SK-N-SH treated with all-trans-retinoic acid at 6 μM for 48 hours (cell line): Measurements from ENCODE around the gene OXER1.

Experiments used
- ATAC-seq: fragments of 200-7000 bp; cut with Tn5 transposase; 3 replicates; pipeline ENCODE4 v1.9.1; 2020; ENCODE audit warnings: mild to moderate bottlenecking, moderate library complexity
- ARNTL ChIP-seq: fragments of 450-650 bp; formaldehyde crosslinking; IDR thresholded peaks from 2 replicates; pipeline ENCODE4 v1.5.0; 2020; ENCODE audit warnings: low read depth, mild to moderate bottlenecking, moderate library complexity, borderline replicate concordance
- BACH2 ChIP-seq: fragments of 250-450 bp; sonication (Bioruptor Pico); IDR thresholded peaks from 2 replicates; pipeline ENCODE4 v1.9.0; 2021; ENCODE audit warnings: mild to moderate bottlenecking, borderline replicate concordance
- CSDC2 ChIP-seq: fragments of 250-450 bp; sonication (Bioruptor Pico); IDR thresholded peaks from 2 replicates; pipeline ENCODE4 v1.5.0; 2020; ENCODE audit warnings: mild to moderate bottlenecking, moderate library complexity
- ESRRG ChIP-seq: fragments of 250-450 bp; sonication (Bioruptor Pico); IDR thresholded peaks from 2 replicates; pipeline ENCODE4 v1.6.1; 2021; ENCODE audit warnings: mild to moderate bottlenecking
- GLIS3 ChIP-seq: fragments of 250-450 bp; sonication (Bioruptor Pico); IDR thresholded peaks from 2 replicates; pipeline ENCODE4 v1.5.0; 2020; ENCODE audit warnings: mild to moderate bottlenecking, moderate library complexity
- OSR1 ChIP-seq: fragments of 250-450 bp; sonication (Bioruptor Pico); IDR thresholded peaks from 2 replicates; pipeline ENCODE4 v1.8.0; 2022; ENCODE audit warnings: moderate library complexity, mild to moderate bottlenecking, inconsistent platforms
- PPARA ChIP-seq: fragments of 250-450 bp; sonication (Bioruptor Pico); IDR thresholded peaks from 2 replicates; pipeline ENCODE4 v1.5.0; 2020; ENCODE audit warnings: mild to moderate bottlenecking, borderline replicate concordance
- RARB ChIP-seq: fragments of 250-450 bp; sonication (Bioruptor Pico); IDR thresholded peaks from 2 replicates; pipeline ENCODE4 v1.8.0; 2021; ENCODE audit warnings: mild to moderate bottlenecking, moderate library complexity
- TCF4 ChIP-seq: fragments of 250-450 bp; sonication (Bioruptor Pico); IDR thresholded peaks from 2 replicates; pipeline ENCODE4 v1.8.0; 2021; ENCODE audit warnings: mild to moderate bottlenecking, moderate library complexity, borderline replicate concordance
- TOX ChIP-seq: fragments of 250-450 bp; sonication (Bioruptor Pico); IDR thresholded peaks from 2 replicates; pipeline ENCODE4 v1.8.0; 2021; ENCODE audit warnings: mild to moderate bottlenecking, moderate library complexity, borderline replicate concordance
- ZC3H10 ChIP-seq: fragments of 250-450 bp; sonication (Bioruptor Pico); IDR thresholded peaks from 2 replicates; pipeline ENCODE4 v1.5.1; 2021; ENCODE audit warnings: mild to moderate bottlenecking, moderate library complexity
- ZFP3 ChIP-seq: fragments of 250-450 bp; sonication (Bioruptor Pico); IDR thresholded peaks from 2 replicates; pipeline ENCODE4 v1.5.0; 2020; ENCODE audit warnings: mild to moderate bottlenecking, moderate library complexity
- ZFP30 ChIP-seq: fragments of 450-650 bp; formaldehyde crosslinking; IDR thresholded peaks from 2 replicates; pipeline ENCODE4 v1.5.0; 2022; ENCODE audit warnings: mild to moderate bottlenecking, moderate library complexity
- ZNF565 ChIP-seq: fragments of 450-650 bp; formaldehyde crosslinking; conservative IDR thresholded peaks from 2 replicates; pipeline ENCODE4 v1.5.0; 2020; ENCODE audit warnings: low read depth, mild to moderate bottlenecking, moderate library complexity
- ZNF70 ChIP-seq: fragments of 450-650 bp; formaldehyde crosslinking; IDR thresholded peaks from 2 replicates; pipeline ENCODE4 v1.5.0; 2020; ENCODE audit warnings: mild to moderate bottlenecking, moderate library complexity
- ZNF8 ChIP-seq: fragments of 450-650 bp; formaldehyde crosslinking; IDR thresholded peaks from 2 replicates; pipeline ENCODE4 v1.5.0; 2020; ENCODE audit warnings: mild to moderate bottlenecking, moderate library complexity
- TF ChIP-seq, protein P1 (sequence below): fragments of 250-450 bp; sonication (Bioruptor Pico); IDR thresholded peaks from 2 replicates; pipeline ENCODE4 v1.8.0; 2020; ENCODE audit warnings: mild to moderate bottlenecking, moderate library complexity, borderline replicate concordance
- TF ChIP-seq, protein P2 (sequence below): fragments of 250-450 bp; sonication (Bioruptor Pico); IDR thresholded peaks from 2 replicates; pipeline ENCODE4 v1.5.0; 2020; ENCODE audit warnings: mild to moderate bottlenecking, moderate library complexity
- TF ChIP-seq, protein P3 (sequence below): fragments of 250-450 bp; sonication (Bioruptor Pico); IDR thresholded peaks from 2 replicates; pipeline ENCODE4 v1.5.1; 2021; ENCODE audit warnings: mild to moderate bottlenecking, moderate library complexity
- TF ChIP-seq, protein P4 (sequence below): fragments of 250-450 bp; sonication (Bioruptor Pico); IDR thresholded peaks from 2 replicates; pipeline ENCODE4 v1.5.1; 2020; ENCODE audit warnings: low read depth, mild to moderate bottlenecking, moderate library complexity

OXER1 gene

DNA sequence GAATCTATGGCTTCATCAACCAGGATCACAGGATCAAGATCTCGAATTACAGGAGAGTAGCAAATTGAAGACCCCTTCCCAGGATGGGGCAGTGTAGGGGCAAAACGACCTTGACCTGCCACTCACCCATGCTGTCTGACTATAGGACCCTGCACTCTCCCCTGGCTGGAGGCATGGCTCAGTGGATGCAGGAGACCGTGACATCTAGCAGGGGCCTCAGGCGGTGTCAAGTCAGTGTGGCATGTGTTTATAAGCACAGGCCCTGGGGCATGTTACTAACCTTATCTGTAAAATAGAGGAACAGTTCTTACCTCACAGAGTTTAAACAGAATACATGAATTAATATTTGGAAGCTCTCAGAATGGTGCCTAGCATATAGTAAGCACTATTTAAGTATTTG is 24.9 kb upstream of the OXER1 start:
- no peak for ATAC-seq

DNA sequence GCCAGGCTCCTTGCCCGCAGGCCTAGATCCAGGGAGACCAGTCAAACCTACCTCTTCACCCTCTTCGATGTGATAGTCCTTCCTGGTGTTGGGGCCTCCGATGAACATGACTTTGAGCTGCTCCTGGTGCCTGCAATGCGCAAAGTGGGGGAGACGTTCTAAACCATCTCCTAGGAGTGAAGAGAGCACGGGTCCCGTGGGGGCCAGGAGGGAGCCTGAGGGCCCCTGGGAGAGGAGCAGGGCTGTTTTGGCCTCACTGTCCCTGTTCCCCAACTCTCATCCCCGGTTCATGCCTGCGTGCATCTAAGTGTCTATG is 24.5 kb upstream of the OXER1 start:
- TF ChIP-seq ZNF565, result no peak
- TF ChIP-seq TCF4 (CRISPR knock-in tag), result no peak
- no peak for TF ChIP-seq RARB (CRISPR knock-in tag)
- TF ChIP-seq, protein P1, sequence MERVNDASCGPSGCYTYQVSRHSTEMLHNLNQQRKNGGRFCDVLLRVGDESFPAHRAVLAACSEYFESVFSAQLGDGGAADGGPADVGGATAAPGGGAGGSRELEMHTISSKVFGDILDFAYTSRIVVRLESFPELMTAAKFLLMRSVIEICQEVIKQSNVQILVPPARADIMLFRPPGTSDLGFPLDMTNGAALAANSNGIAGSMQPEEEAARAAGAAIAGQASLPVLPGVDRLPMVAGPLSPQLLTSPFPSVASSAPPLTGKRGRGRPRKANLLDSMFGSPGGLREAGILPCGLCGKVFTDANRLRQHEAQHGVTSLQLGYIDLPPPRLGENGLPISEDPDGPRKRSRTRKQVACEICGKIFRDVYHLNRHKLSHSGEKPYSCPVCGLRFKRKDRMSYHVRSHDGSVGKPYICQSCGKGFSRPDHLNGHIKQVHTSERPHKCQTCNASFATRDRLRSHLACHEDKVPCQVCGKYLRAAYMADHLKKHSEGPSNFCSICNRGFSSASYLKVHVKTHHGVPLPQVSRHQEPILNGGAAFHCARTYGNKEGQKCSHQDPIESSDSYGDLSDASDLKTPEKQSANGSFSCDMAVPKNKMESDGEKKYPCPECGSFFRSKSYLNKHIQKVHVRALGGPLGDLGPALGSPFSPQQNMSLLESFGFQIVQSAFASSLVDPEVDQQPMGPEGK (CRISPR knock-in tag), result no peak
- TF ChIP-seq, protein P2, sequence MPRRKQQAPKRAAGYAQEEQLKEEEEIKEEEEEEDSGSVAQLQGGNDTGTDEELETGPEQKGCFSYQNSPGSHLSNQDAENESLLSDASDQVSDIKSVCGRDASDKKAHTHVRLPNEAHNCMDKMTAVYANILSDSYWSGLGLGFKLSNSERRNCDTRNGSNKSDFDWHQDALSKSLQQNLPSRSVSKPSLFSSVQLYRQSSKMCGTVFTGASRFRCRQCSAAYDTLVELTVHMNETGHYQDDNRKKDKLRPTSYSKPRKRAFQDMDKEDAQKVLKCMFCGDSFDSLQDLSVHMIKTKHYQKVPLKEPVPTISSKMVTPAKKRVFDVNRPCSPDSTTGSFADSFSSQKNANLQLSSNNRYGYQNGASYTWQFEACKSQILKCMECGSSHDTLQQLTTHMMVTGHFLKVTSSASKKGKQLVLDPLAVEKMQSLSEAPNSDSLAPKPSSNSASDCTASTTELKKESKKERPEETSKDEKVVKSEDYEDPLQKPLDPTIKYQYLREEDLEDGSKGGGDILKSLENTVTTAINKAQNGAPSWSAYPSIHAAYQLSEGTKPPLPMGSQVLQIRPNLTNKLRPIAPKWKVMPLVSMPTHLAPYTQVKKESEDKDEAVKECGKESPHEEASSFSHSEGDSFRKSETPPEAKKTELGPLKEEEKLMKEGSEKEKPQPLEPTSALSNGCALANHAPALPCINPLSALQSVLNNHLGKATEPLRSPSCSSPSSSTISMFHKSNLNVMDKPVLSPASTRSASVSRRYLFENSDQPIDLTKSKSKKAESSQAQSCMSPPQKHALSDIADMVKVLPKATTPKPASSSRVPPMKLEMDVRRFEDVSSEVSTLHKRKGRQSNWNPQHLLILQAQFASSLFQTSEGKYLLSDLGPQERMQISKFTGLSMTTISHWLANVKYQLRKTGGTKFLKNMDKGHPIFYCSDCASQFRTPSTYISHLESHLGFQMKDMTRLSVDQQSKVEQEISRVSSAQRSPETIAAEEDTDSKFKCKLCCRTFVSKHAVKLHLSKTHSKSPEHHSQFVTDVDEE, result no peak
- TF ChIP-seq, protein P3, sequence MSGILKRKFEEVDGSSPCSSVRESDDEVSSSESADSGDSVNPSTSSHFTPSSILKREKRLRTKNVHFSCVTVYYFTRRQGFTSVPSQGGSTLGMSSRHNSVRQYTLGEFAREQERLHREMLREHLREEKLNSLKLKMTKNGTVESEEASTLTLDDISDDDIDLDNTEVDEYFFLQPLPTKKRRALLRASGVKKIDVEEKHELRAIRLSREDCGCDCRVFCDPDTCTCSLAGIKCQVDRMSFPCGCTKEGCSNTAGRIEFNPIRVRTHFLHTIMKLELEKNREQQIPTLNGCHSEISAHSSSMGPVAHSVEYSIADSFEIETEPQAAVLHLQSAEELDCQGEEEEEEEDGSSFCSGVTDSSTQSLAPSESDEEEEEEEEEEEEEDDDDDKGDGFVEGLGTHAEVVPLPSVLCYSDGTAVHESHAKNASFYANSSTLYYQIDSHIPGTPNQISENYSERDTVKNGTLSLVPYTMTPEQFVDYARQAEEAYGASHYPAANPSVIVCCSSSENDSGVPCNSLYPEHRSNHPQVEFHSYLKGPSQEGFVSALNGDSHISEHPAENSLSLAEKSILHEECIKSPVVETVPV (CRISPR knock-in tag), result no peak
- TF ChIP-seq ZFP3, result no peak
- no peak for TF ChIP-seq ZNF8
- no peak for TF ChIP-seq ESRRG
- TF ChIP-seq OSR1, result no peak
- TF ChIP-seq ZC3H10, result no peak
- no peak for TF ChIP-seq ARNTL (CRISPR knock-in tag)
- TF ChIP-seq, all 23 proteins: peak for 0

More for the DNA sequence above, 24.9 kb upstream of the OXER1 start:
- TF ChIP-seq ZC3H10, result no peak
- TF ChIP-seq, all 23 proteins: peak for 0

DNA sequence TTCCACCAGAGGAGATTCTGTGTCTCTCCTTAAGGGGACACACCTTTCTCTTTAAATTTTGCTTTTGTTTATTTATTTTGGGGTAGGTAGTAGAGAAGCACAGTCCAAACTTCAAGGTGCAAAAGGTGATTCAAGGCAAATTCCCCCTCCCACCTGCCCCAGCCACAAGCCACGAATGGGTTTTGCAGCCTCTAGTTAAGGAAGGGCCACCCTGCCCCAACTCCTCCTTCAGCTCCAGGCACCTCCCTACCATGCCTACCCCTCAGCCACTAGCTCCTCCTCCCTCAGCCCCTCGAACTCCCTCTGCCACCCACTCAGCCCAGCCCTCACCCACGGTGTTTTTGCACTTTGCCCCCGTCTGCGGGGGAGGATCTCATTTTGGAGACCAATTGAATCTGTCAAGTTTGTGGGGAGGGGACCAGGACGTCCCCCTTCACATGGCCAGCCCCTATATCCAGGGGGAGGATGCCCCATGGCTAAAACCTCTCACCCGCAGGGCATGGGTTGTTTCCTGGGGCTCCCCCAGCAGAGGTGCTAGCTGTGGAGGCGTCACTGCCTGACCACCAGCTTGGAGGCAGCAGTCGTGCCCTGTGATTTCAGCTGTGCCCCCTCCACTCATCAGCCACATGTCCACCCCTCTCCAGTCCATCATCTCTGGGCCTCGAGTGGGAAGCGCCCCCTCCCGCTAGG is 24.0 kb upstream of the OXER1 start:
- no peak for ATAC-seq

More for the DNA sequence above, 24.5 kb upstream of the OXER1 start:
- ATAC-seq, result no peak

DNA sequence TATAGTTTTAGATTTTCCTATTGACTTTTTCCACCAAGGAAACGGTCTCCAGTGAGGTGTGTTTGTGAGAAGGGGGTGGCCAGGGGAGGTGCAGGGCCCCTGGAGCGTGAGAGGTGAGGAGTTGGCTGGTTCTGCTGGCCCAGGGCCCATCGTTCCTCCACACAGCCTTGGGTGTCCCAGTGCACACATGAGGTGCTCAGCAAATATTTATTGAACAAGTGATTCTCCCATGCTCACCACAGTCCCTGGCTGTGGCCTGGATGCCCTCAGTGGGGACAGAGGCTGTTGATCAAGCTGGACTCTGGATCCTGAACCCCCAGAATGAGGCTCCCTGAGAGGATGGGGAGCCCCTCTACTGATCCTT is 23.5 kb upstream of the OXER1 start:
- TF ChIP-seq ZNF70 (CRISPR knock-in tag) (no peak), BACH2 (CRISPR knock-in tag) (no peak), PPARA (CRISPR knock-in tag) (no peak), ZFP3 (no peak)
- TF ChIP-seq, protein P4, sequence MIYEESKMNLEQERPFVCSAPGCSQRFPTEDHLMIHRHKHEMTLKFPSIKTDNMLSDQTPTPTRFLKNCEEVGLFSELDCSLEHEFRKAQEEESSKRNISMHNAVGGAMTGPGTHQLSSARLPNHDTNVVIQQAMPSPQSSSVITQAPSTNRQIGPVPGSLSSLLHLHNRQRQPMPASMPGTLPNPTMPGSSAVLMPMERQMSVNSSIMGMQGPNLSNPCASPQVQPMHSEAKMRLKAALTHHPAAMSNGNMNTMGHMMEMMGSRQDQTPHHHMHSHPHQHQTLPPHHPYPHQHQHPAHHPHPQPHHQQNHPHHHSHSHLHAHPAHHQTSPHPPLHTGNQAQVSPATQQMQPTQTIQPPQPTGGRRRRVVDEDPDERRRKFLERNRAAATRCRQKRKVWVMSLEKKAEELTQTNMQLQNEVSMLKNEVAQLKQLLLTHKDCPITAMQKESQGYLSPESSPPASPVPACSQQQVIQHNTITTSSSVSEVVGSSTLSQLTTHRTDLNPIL (CRISPR knock-in tag), result no peak

More for the DNA sequence above, 24.0 kb upstream of the OXER1 start:
- TF ChIP-seq RARB (CRISPR knock-in tag) (no peak), ZFP3 (no peak), ESRRG (no peak), OSR1 (no peak), CSDC2 (CRISPR knock-in tag) (no peak), ZNF8 (no peak), GLIS3 (CRISPR knock-in tag) (no peak), BACH2 (CRISPR knock-in tag) (no peak), TCF4 (CRISPR knock-in tag) (no peak), ZFP30 (CRISPR knock-in tag) (no peak)

DNA sequence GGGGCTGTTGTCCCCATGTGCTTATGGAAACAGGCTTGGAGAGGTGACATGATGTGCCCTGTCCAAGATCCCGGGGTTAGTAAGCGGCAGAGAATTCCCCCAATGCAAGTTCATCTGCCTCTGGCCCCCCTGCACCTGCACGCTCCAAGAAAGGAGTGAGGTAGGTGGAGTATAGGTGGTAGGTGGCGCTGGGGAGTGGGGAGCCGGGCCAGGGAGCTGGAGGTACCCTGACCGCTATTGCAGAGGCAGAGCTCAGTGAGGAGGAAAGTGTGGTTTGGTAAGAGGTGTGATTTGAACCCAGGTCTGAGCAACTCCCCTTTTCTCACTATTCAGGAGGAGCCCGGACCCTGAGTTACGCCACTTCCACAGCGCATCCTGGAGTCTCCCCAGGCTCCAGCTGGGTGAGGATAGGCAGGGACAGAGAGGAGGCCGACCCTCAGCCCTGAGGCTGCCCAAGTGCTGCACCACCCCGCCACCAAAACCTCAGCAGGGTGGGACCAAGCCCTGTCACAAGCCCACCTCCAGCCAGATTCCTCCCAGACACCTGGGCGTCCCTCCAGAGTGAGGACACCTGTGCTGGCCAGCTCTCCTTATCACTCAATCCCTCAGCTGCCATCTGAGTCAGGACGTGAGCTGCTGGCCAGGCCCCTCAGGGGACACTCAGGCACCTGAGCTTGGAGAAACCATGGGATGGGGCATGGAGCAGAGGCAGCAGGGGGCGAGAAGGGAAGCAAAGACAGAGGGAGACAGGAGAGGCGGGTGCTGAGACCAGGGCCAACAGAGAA is 22.8 kb upstream of the OXER1 start:
- TF ChIP-seq ZNF70 (CRISPR knock-in tag), result no peak
- TF ChIP-seq, protein P2, result no peak
- no peak for TF ChIP-seq PPARA (CRISPR knock-in tag)
- TF ChIP-seq CSDC2 (CRISPR knock-in tag), result no peak
- TF ChIP-seq TOX (CRISPR knock-in tag), result no peak
- TF ChIP-seq ZFP30 (CRISPR knock-in tag), result no peak
- no peak for TF ChIP-seq ZFP3
- no peak for TF ChIP-seq OSR1
- no peak for ATAC-seq

More for the DNA sequence above, 23.5 kb upstream of the OXER1 start:
- ATAC-seq, result no peak
